ENCODE data around the gene NCAPD3. TPM values are rescaled to one million over a fixed set of nuclear protein-coding genes. Genes with fewer than 3 reads are reported as not detected.

Gene NCAPD3
- total and polyA plus RNA-seq, 4 donors, result 14.1 to 35.4 (median 24.2) TPM

DNA sequence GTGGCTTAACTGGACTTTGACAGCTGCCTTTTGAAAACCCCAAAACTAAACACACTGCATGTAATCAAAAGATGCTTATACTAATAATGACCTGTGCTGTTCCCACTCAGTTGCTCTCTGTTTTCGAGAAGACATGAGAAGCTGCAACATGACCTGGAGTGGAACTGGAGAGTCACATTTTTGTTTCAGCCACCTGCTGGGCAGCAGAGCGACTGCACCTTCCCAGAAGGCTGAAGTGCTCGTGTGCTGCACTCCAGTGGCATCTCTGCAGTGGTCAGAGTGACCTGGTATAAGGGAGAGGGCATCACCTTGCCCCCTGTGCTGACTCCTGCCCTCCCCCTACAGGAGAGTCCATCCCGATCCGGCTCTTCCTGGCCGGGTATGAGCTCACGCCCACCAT is 20.8 kb upstream of the NCAPD3 start:
- WGBS, result 57% methylated on average over 7 of the region's 7 CpGs
- peak in 1 of 2 donors; percentile 24 for TF ChIP-seq RXRA (IDR thresholded peaks at IDR 0.05)
- TF ChIP-seq HNF4G (IDR thresholded peaks at IDR 0.05), result no peak
- no peak for TF ChIP-seq NR2F2 (IDR thresholded peaks at IDR 0.05)
- no peak for TF ChIP-seq FOXA2 (IDR thresholded peaks at IDR 0.05)
- no peak for TF ChIP-seq SP1 (IDR thresholded peaks at IDR 0.05)
- TF ChIP-seq RAD21 (IDR thresholded peaks at IDR 0.05), result peak; percentile 63 to 80
- TF ChIP-seq, protein P1, sequence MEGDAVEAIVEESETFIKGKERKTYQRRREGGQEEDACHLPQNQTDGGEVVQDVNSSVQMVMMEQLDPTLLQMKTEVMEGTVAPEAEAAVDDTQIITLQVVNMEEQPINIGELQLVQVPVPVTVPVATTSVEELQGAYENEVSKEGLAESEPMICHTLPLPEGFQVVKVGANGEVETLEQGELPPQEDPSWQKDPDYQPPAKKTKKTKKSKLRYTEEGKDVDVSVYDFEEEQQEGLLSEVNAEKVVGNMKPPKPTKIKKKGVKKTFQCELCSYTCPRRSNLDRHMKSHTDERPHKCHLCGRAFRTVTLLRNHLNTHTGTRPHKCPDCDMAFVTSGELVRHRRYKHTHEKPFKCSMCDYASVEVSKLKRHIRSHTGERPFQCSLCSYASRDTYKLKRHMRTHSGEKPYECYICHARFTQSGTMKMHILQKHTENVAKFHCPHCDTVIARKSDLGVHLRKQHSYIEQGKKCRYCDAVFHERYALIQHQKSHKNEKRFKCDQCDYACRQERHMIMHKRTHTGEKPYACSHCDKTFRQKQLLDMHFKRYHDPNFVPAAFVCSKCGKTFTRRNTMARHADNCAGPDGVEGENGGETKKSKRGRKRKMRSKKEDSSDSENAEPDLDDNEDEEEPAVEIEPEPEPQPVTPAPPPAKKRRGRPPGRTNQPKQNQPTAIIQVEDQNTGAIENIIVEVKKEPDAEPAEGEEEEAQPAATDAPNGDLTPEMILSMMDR (IDR thresholded peaks at IDR 0.05; ENCODE audit: low read depth, low read length, missing input control), result peak; percentile 63
- no peak for DNase-seq (ENCODE audit: low spot score)

GRCh38 chr11:134243913-134244312 is 20.1 kb upstream of the NCAPD3 start:
- peaks cover 3 to 83% (median 43%) of the 10 kb centered on the region in 4 donors for H3K36me3 ChIP-seq (ENCODE audit: control insufficient read depth in 4 of 4, insufficient read depth in 3 of 4, low read depth in 1 of 4, low read length in 3 of 4)
- DNase-seq (ENCODE audit: low spot score), result no peak
- H3K9me3 ChIP-seq (ENCODE audit: control insufficient read depth in 4 of 4, low read length in 3 of 4), result no peaks in the 10 kb centered on the region
- no peak overlapping the region for H3K27ac ChIP-seq (ENCODE audit: low read depth in 1 of 2, low read length in 2 of 2)
- 97% methylated on average over 4 of the region's 4 CpGs for WGBS
- no peaks in the 10 kb centered on the region for H3K27me3 ChIP-seq (ENCODE audit: control insufficient read depth in 4 of 4, insufficient read depth in 4 of 4, low read length in 3 of 4)
- no peak overlapping the region for H3K9ac ChIP-seq (ENCODE audit: low read depth in 1 of 2, low read length in 2 of 2)
- no peaks in the 10 kb centered on the region for H3K4me1 ChIP-seq (ENCODE audit: control insufficient read depth in 4 of 4, insufficient read depth in 4 of 4, low read length in 3 of 4)
- H3K4me3 ChIP-seq (ENCODE audit: low read depth in 1 of 3, low read length in 3 of 3), result no peak overlapping the region
- TF ChIP-seq, protein P2, sequence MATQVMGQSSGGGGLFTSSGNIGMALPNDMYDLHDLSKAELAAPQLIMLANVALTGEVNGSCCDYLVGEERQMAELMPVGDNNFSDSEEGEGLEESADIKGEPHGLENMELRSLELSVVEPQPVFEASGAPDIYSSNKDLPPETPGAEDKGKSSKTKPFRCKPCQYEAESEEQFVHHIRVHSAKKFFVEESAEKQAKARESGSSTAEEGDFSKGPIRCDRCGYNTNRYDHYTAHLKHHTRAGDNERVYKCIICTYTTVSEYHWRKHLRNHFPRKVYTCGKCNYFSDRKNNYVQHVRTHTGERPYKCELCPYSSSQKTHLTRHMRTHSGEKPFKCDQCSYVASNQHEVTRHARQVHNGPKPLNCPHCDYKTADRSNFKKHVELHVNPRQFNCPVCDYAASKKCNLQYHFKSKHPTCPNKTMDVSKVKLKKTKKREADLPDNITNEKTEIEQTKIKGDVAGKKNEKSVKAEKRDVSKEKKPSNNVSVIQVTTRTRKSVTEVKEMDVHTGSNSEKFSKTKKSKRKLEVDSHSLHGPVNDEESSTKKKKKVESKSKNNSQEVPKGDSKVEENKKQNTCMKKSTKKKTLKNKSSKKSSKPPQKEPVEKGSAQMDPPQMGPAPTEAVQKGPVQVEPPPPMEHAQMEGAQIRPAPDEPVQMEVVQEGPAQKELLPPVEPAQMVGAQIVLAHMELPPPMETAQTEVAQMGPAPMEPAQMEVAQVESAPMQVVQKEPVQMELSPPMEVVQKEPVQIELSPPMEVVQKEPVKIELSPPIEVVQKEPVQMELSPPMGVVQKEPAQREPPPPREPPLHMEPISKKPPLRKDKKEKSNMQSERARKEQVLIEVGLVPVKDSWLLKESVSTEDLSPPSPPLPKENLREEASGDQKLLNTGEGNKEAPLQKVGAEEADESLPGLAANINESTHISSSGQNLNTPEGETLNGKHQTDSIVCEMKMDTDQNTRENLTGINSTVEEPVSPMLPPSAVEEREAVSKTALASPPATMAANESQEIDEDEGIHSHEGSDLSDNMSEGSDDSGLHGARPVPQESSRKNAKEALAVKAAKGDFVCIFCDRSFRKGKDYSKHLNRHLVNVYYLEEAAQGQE (IDR thresholded peaks at IDR 0.05), result no peak
- TF ChIP-seq JUND (IDR thresholded peaks at IDR 0.05) (no peak), FOXA1 (IDR thresholded peaks at IDR 0.05) (no peak)

More for the DNA sequence above, 20.8 kb upstream of the NCAPD3 start:
- Histone ChIP-seq H3K4me3 (ENCODE audit: low read depth in 1 of 3, low read length in 3 of 3) (no peak overlapping the region), H3K9ac (ENCODE audit: low read depth in 1 of 2, low read length in 2 of 2) (no peak overlapping the region), H3K36me3 (ENCODE audit: control insufficient read depth in 4 of 4, insufficient read depth in 3 of 4, low read depth in 1 of 4, low read length in 3 of 4) (peaks cover 3 to 80% (median 49%) of the 10 kb centered on the region in 4 donors), H3K27me3 (ENCODE audit: control insufficient read depth in 4 of 4, insufficient read depth in 4 of 4, low read length in 3 of 4) (no peaks in the 10 kb centered on the region), H3K9me3 (ENCODE audit: control insufficient read depth in 4 of 4, low read length in 3 of 4) (no peaks in the 10 kb centered on the region), H3K27ac (ENCODE audit: low read depth in 1 of 2, low read length in 2 of 2) (no peak overlapping the region), H3K4me1 (ENCODE audit: control insufficient read depth in 4 of 4, insufficient read depth in 4 of 4, low read length in 3 of 4) (no peaks in the 10 kb centered on the region)

DNA sequence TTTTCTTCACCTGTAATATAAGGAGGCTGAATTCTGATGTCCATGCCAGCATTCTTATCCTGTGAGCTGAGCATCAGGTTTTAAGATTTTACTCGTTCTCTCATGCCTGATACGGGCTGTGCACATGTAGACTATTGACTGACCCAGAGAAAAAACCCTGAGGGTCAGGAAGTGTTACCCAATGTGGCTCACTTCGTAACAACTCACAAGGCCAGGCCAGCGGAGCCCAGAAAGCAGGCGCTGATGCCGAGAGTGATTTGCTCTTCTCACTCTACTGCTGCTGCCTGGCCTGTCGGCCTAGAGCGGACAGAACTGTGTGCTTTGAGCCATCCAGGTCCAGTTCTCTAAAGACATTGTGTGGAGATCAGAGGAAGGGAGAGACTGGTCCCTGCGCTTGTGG is 18.6 kb upstream of the NCAPD3 start:
- TF ChIP-seq EGR1 (IDR thresholded peaks at IDR 0.05; ENCODE audit: low read depth in 2 of 2), result no peak
- peak; percentile 19 to 68 for TF ChIP-seq HNF4A (conservative IDR thresholded peaks at IDR 0.05)
- peak in 1 of 2 donors; percentile 22 for TF ChIP-seq RAD21 (IDR thresholded peaks at IDR 0.05)
- peak; percentile 65 for TF ChIP-seq SP1 (IDR thresholded peaks at IDR 0.05)
- peak; percentile 15 for TF ChIP-seq HNF4G (IDR thresholded peaks at IDR 0.05)
- TF ChIP-seq RXRA (IDR thresholded peaks at IDR 0.05), result peak; percentile 16 to 67
- Histone ChIP-seq H3K27ac (ENCODE audit: low read depth in 1 of 2, low read length in 2 of 2) (no peak overlapping the region), H3K9ac (ENCODE audit: low read depth in 1 of 2, low read length in 2 of 2) (no peak overlapping the region), H3K4me3 (ENCODE audit: low read depth in 1 of 3, low read length in 3 of 3) (no peak overlapping the region), H3K9me3 (ENCODE audit: control insufficient read depth in 4 of 4, low read length in 3 of 4) (no peaks in the 10 kb centered on the region), H3K4me1 (ENCODE audit: control insufficient read depth in 4 of 4, insufficient read depth in 4 of 4, low read length in 3 of 4) (no peaks in the 10 kb centered on the region), H3K36me3 (ENCODE audit: control insufficient read depth in 4 of 4, insufficient read depth in 3 of 4, low read depth in 1 of 4, low read length in 3 of 4) (peaks cover 3 to 69% (median 29%) of the 10 kb centered on the region in 4 donors), H3K27me3 (ENCODE audit: control insufficient read depth in 4 of 4, insufficient read depth in 4 of 4, low read length in 3 of 4) (no peaks in the 10 kb centered on the region)
- WGBS, result 66% methylated on average over 9 of the region's 9 CpGs
- DNase-seq (ENCODE audit: low spot score), result peak; percentile 46

All from liver (tissue), 9 donors.